NCI-H69 (cell line): ENCODE results near the gene DYDC2.

ENCODE experiments used
- DNase-seq: peaks from one replicate; lab custom pipeline; 2025; lab: John Stamatoyannopoulos, UW

Gene DYDC2

DNA sequence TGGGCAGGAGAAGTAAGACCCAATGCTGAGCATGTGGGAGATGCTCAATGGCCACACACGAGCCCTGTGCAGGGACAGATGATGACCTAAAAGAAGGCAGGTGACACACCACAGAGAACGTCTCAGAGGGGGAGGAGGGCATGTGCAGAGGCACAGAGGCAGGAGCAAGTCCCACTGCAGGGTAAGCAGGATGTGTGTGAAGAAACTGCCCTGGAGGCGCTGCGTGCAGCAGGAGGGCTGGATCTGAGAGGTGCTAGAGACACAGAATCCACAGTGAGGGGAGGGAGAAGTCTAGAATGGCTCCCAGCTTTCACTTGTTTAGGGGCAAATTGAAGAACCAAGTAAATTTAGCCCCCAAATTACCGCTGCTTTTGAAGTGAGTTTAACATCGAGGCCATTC lies 14.9 kb downstream of the DYDC2 start:
- DNase-seq: peak; percentile 11

DNA sequence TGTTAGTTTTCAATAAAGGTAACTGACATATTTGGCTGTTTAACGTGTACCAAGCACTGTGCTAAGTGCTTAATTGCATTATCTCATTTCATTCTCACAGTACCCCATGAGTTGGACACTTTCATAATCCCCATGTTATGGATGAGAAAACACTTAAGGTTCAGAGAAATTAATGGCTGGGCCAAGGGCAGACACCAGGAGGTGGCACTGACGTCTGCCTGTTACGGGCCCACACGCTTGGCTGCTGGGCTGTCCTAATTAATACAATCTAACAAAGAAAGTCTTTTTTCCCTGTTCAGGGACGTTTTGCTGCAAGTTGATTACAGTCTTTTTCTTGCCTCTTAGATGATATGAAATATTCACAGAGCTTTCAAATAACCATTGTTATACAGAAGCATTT lies 16.1 kb downstream of the DYDC2 start:
- no peak for DNase-seq

GRCh38 chr10:80373502-80373901 lies 16.9 kb downstream of the DYDC2 start:
- no peak for DNase-seq

DNA sequence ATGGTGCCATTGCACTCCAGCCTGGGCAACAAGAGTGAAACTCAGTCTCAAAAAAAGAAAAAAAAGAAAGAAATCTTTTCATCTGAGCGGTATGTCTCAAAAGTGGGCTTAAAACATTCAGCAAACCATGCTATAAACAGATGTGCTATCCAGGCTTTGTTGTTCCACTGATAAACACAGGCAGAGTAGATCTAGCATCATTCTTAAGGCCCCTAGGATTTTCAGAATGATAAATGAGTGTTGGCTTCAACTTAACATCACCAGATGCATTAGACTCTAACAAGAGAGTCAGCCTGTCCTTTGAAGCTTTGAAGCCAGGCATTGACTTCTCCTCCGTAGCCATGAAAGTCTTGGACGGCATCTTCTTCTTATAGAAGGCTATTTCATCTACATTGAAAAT lies 23.1 kb downstream of the DYDC2 start:
- no peak for DNase-seq

DNA sequence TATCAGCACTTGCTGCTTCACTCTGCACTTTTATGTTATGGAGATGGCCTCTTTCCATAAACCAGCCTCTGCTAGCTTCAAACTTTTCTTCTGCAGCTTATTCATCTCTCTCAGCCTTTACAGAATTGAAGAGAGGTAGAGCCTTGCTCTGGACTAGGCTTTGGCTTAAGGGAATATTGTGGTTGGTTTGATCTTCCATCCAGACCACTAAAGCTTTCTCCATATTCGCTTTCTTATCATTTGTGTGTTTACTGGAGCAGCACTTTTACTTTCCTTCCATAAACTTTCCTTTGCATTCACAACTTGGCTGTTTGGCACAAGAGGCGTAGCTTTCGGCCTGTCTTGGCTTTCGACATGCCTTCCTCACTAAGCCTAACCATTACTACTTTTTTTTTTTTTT lies 23.6 kb downstream of the DYDC2 start:
- DNase-seq: no peak

DNA sequence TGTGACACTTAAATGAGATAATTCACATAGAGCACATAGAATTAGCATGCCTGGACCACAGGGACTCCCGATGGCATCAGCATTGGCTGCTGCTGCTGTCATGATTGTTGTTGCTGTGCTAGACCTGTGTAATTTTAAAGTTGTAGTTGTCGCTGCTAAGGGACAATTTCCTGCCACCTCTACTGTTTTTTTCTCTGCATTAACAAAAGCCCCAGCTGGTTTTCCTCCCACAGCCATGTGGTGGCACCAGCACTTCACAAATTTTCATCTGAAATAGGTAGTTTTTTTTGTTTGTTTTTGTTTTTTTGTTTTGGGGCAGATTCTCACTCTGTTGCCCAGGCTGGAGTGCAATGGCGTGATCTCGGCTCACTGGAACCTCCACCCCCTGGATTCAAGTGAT lies 26.4 kb downstream of the DYDC2 start:
- peak; percentile 45 for DNase-seq

DNA sequence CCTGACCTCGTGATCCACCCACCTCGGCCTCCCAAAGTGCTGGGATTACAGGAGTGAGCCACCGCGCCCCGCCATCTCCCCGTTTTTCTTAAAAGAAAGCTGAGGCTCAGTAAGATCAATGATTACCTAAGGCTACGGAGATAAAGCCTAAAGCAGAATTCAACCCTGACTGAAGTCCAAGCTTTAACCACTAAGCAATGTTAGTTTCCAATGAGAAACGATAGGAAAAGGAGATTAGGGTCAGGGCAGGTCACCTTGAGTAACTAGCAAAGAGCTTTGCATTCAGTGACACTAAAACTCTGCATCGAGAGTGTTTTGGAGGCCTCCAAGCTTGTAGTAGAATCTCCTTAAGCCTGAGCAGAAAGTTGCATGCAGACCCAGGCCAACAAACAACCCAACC lies 34.2 kb downstream of the DYDC2 start:
- no peak for DNase-seq

DNA sequence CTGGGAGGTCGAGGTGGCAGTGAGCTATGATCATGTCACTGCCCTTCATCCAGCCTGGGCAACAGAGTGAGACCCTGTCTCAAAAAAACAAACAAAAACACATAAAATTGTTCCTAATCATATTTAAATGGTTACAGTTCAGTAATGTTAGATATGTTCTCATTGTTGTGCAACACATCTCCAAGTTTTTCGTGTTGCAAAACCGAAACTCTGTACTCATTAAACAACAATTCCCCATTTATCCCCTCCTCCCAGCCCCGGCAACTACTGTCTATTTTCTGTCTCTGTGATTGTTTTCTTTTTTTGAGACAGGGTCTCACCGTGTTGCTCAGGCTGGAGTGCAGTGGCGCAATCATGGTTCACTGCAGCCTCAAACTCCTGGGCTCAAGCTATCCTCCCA lies 35.7 kb downstream of the DYDC2 start:
- no peak for DNase-seq

DNA sequence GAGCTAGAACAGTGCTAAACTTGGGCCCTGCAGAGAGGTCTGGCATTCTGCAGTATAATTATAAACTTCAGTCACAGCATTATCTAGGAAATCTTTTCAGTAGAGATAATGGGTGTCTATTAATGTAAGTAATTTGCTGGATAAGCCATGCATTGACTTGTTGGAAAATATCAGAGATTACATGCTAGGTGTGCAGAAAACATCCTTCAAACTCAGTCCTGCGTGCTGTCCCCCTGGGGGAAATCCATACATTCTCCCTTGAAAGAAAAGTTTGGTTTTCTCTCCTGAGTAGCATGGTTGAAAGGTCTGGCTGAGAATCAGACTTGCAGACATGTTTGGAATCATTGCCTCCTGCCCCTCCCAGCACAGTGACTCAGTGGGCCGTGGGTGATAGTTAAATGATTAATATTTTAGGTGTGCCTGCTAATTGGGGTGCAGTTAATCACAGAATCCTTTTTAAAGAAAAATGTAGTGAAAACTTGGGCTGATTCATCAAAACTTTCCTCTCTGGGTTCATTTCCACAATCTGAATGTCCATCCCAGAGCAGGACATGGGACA lies 37.9 kb downstream of the DYDC2 start:
- no peak for DNase-seq

DNA sequence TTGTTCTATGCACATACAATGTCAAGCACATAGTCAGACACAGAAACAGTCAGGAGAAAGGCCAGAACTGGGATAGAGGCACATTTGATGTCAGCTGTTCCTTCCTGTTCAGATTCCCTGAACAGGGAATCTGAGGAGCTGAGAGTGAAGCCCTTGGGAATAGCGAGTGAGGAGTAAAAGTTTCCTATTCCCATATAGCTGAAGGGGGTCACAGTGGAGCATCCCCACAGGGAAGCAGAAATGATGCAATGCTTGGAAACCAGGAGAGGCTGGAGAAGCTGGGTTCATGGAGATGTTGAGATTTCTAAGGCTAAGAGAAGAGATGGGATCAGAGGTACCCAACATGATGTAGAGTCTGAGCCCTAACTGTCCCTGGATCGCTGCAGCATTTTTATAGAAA lies 40.4 kb downstream of the DYDC2 start:
- DNase-seq: peak; percentile 5

DNA sequence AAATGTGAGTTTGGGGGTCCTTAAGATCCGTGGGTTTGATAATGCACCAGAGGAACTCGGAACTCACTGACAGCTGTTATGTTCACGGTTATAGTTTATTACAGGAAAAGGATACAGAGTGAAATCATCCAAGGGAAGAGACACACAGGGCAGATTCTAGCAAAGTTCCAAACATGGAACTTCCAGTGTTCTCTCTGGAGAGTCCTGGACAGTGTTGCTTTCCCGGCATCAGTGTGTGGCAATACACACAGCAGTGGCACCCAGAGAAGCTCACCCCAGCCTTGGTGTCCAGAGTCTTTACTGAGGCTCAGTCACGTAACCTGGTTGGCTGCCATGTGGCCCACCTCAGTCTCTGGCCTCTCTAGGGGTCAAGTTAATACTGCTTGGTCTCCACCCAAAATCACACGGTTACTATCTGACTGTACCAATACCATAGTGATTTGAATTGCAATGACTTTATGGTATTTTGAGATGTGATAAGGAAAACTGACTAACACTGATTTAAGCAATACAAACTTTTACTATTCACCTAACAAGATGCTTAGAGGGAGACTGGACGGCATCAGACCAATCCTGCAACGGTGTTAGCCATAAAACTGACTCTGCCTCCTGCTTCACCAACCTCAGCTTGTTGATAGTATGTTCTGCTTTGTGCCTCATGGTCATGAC lies 43.7 kb downstream of the DYDC2 start:
- no peak for DNase-seq

- no peak for DNase-seq
These were observed 48.5 kb downstream of the DYDC2 start for GRCh38 chr10:80405035-80405434.

DNA sequence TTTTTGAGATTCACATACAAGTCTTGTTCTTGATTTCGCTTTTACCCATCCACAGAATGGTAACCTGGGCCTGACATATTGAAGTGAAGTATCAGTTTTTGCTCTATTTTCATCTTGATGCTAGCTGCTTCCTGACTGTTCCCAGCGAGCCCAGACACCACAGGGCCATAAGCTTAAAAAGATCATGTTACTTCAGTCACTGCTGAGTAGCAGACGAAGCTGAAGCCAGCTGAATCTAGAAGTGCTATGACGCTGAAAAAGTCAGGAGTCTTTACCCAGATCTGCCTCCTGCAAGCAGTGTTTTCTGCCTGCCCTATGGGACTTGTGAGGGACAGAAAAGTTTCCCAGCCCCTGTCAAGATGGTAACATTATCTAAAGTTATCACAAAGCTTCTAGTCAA lies 49.0 kb downstream of the DYDC2 start:
- peak; percentile 47 for DNase-seq

DNA sequence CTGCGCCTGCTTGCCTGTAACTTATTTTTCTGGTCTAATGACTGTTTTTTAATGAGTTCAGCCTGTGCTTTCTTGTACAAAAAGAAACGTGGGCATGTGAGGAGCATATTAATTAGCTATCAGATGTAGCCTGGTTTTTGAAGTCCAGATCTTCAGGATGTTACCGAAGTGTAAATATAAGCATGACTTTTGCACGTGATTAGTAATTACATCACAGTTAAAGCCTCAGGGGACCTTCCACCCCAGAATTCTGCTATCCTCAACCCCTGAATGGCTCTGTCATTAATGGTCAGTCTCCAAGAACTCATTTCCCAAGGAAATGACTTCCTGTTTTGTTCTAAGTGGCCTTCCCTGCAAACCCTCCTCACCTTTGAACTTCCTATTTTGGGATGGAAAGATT lies 49.6 kb downstream of the DYDC2 start:
- DNase-seq: peak; percentile 6

DNA sequence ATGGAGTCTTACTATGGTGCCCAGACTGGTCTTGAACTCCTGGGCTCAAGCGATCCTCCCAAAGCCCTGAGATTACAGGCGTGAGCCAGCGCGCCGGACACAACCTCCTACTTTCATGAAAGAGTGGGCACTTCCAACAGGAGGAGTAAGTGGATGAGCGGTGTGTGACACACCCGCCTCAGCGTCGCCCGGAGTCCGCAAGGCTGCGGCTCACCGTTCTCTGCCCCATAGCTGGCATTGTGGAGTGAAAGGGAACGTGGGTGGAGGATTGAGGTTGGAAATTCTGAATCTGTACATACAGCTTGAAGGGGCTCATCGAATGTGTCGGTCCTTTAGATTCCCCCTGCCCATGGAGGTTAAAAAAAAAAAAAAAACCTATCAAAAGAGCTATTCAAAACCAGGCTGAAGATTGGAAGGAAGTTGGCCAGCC lies 51.2 kb downstream of the DYDC2 start:
- DNase-seq: peak; percentile 56

GRCh38 chr10:80408242-80409101 lies 51.9 kb downstream of the DYDC2 start, which contains the start of gene PRXL2A:
Gene PRXL2A, plus strand, starts transcription at chr10:80408551. Its CDS starts 11,917 bp downstream, at chr10:80420468.
- peak; percentile 88 for DNase-seq

DNA sequence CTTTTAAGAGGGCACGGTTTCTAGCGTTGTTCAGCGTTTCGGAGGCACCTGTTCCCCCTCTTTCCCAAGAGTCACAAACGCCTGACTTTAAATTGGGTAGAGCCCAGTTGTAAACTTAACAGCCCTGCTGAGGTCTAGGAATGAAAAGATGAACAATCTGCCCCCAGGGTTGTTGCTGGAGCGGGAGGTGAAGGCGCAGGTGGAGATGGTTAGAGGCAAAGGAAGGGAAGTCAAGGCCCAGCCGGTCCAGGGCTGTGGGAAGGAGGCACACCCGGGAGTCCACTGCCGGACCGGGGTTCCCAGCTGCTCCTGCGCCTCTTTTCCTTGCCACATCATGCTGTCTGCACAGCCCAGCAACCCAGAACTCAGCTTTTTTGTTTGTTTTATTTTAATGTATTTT lies 52.5 kb downstream of the DYDC2 start:
- peak; percentile 32 for DNase-seq

DNA sequence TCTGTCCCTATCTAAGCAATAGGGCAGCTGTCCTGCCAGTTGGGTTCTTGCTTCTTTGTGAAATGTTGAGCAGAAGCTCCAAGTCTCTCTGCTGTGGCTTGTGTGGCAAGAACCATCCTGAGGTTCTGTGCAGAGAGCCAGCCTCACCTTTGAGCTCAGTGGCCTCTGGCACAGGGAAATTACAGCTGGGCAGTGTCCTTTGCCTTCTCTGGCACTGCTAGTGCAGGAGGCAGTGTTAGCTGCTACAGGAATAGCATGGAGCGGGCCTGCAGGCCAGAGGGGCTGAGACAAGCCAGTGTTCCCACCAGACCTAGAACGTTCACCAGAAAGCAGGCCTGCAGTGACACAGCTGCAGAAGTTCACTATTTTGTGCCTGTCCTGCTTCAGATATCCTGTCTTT lies 53.5 kb downstream of the DYDC2 start:
- DNase-seq: no peak

DNA sequence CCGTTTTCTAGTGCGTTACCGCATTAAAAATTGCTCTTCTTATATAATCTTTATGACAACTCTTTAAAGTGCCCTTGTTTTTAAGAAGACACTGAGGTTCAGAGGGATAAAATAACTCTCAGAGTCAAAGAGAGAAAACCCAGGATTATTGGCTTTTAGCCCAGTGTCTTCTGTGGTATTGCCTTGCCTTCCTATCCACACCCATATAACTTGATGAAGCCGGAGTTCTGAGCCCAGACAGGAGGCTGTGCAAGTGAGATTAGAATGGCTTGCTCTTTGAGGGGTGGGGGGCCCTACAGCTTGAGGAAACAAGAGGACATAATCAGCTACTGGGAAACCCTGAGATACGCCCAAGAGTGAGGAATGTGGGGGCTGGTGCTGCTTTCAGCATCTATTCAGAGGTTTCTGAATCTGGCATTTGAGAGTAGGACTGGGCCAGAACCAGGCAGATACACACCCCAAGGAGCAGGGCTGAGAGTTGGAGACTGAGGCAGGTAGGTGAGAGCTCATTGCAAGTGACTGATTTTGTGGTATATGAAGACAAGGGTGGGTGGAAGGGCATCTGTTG lies 54.1 kb downstream of the DYDC2 start:
- DNase-seq: no peak

- DNase-seq: peak; percentile 70
These were observed 54.7 kb downstream of the DYDC2 start for GRCh38 chr10:80411267-80411668.

DNA sequence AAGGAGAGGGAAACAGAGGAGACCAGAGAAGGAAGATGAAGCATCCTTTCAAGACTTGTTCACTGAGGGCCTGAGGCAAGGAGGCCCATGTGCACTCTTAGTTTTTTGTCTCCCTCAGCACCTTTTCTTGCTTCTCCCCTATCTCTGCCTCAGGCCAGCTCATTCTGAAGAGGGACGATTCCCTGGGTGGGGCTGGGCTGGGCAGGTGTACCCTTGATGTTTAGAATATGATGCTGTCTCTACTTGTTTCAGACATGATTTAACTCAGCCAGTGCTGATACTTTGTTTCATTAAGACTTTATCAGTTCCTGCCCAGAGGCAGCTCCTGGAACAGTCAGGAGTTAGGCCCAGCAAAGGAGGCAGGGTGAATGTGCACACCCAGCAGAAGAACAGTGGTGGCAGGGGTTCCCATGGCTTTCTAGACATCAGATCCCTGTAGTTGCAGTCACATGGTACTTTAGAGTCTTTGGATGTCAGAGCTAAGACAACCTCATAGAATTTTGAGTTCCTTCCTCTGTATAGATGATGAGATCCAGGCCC lies 55.2 kb downstream of the DYDC2 start:
- no peak for DNase-seq

DNA sequence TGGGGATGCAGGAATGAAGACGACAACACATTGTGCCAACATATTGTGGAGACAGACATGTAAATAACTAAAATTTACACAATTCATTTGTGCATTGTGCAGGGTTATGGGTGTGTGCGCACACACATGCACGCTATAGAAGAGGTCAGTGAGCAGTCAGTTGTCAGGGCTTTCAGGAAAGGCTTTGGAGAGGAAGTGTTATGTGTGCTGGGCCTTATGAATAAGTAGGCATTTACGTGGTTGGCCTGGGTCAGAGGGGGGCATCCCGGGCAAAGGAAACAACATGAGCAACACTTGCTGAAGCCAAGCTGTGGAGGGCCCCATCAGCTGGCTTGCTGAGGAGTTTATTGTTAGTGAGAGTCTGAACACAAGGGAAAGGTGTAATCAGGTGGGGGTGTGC lies 55.9 kb downstream of the DYDC2 start:
- no peak for DNase-seq
